ENCODE measurements around the gene CAPN2. TPM values are rescaled to one million over a fixed set of nuclear protein-coding genes. Genes with fewer than 3 reads are reported as not detected.
"Not testable (repeated sequence)": the region's sequence is repeated elsewhere in the genome, so short reads cannot be mapped to it uniquely, and the experiment has no call there.

The CAPN2 gene
- total RNA-seq, 4 donors from 2014 or later: 33.6 to 87.6 (median 44.0) TPM

GRCh38 chr1:223733898-223734852, 21.8 kb downstream of the CAPN2 start:
- H3K36me3 ChIP-seq: no peaks in the 10 kb centered on the region
- H3K27me3 ChIP-seq: no peaks in the 10 kb centered on the region
- TF ChIP-seq POLR2A (IDR thresholded peaks at IDR 0.05) (no peak), CTCF (IDR thresholded peaks at IDR 0.05) (no peak), POLR2AphosphoS5 (IDR thresholded peaks at IDR 0.05) (no peak), EP300 (IDR thresholded peaks at IDR 0.05) (no peak)
- H3K27ac ChIP-seq: peak overlapping the region; percentile 66
- H3K4me3 ChIP-seq: no peak overlapping the region
- WGBS: 67% methylated on average over 19 of the region's 20 CpGs
- DNase-seq (ENCODE audit: low spot score in 2 of 2): no peak
- H3K9me3 ChIP-seq: no peaks in the 10 kb centered on the region
- peaks cover 53% of the 10 kb centered on the region for H3K4me1 ChIP-seq

- 100% methylated on average over 5 of the region's 5 CpGs for WGBS
- peaks cover 58% of the 10 kb centered on the region for H3K4me1 ChIP-seq
- H3K36me3 ChIP-seq; DNase-seq (ENCODE audit: low spot score in 2 of 2); H3K27ac ChIP-seq; H3K9me3 ChIP-seq; H3K27me3 ChIP-seq; H3K4me3 ChIP-seq: not testable (repeated sequence)
These were observed 24.3 kb downstream of the CAPN2 start for GRCh38 chr1:223736638-223737037.

- DNase-seq (ENCODE audit: low spot score in 2 of 2): no peak
- Histone ChIP-seq H3K36me3 (no peaks in the 10 kb centered on the region), H3K27me3 (no peaks in the 10 kb centered on the region), H3K4me1 (peaks cover 57% of the 10 kb centered on the region), H3K4me3 (no peak overlapping the region), H3K27ac (no peak overlapping the region), H3K9me3 (no peaks in the 10 kb centered on the region)
- 69% methylated on average over 6 of the region's 7 CpGs for WGBS
- no peak for TF ChIP-seq EP300 (IDR thresholded peaks at IDR 0.05)
These were observed 25.0 kb downstream of the CAPN2 start for GRCh38 chr1:223737342-223737741.

GRCh38 chr1:223738465-223739365, 26.4 kb downstream of the CAPN2 start:
- Histone ChIP-seq H3K36me3 (no peaks in the 10 kb centered on the region), H3K4me3 (no peak overlapping the region), H3K9me3 (no peaks in the 10 kb centered on the region), H3K27ac (peak overlapping the region; percentile 2), H3K4me1 (peaks cover 43% of the 10 kb centered on the region), H3K27me3 (no peaks in the 10 kb centered on the region)
- DNase-seq (ENCODE audit: low spot score in 2 of 2): no peak
- 58% methylated on average over 14 of the region's 14 CpGs for WGBS
- TF ChIP-seq EP300 (IDR thresholded peaks at IDR 0.05): no peak
- TF ChIP-seq CTCF (IDR thresholded peaks at IDR 0.05): no peak
- no peak for TF ChIP-seq POLR2A (IDR thresholded peaks at IDR 0.05)
- TF ChIP-seq POLR2AphosphoS5 (IDR thresholded peaks at IDR 0.05): no peak

GRCh38 chr1:223739366-223740037, 27.2 kb downstream of the CAPN2 start:
- Histone ChIP-seq H3K4me1 (peaks cover 40% of the 10 kb centered on the region), H3K9me3 (no peaks in the 10 kb centered on the region), H3K27me3 (no peaks in the 10 kb centered on the region), H3K27ac (peak overlapping the region; percentile 2), H3K36me3 (peaks cover 3% of the 10 kb centered on the region), H3K4me3 (no peak overlapping the region)
- whole genome bisulfite sequencing: 20% methylated on average over 7 of the region's 7 CpGs
- TF ChIP-seq POLR2A (IDR thresholded peaks at IDR 0.05) (no peak), POLR2AphosphoS5 (IDR thresholded peaks at IDR 0.05) (no peak), CTCF (IDR thresholded peaks at IDR 0.05) (no peak), EP300 (IDR thresholded peaks at IDR 0.05) (no peak)
- no peak for DNase-seq (ENCODE audit: low spot score in 2 of 2)

GRCh38 chr1:223740038-223740736, 27.8 kb downstream of the CAPN2 start:
- DNase-seq (ENCODE audit: low spot score in 2 of 2); H3K9me3 ChIP-seq; H3K4me3 ChIP-seq; H3K27me3 ChIP-seq: not testable (repeated sequence)
- WGBS: 65% methylated on average over 10 of the region's 10 CpGs
- H3K27ac ChIP-seq: peak overlapping the region; percentile 2
- peaks cover 38% of the 10 kb centered on the region for H3K4me1 ChIP-seq
- peaks cover 10% of the 10 kb centered on the region for H3K36me3 ChIP-seq

Data from suprapubic skin (tissue), 4 donors.